ENCODE measurements around the gene ANKRD11.
"Not testable (repeated sequence)": the region's sequence is repeated elsewhere in the genome, so short reads cannot be mapped to it uniquely, and the experiment has no call there.

The ANKRD11 gene

DNA sequence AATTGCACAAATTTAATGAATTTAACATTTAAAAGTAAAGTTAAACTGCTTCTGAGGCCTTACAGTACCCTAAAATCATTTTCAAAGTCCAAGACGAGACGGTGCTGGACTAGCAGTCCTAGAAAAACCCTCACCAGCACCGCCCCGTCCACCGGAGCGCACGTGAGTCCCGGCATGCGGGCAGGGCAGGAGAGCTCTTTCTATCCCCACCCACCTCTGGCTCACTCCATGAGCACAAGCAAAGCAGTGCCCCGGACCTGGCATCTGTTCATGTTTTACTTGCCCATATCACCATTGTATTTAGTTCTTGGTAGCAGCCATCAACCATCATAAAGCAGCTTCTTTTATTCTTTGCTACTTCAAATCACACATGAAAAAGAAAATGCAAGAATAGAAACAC, 41.7 kb downstream of the ANKRD11 start:
- DNase-seq, result no peak

DNA sequence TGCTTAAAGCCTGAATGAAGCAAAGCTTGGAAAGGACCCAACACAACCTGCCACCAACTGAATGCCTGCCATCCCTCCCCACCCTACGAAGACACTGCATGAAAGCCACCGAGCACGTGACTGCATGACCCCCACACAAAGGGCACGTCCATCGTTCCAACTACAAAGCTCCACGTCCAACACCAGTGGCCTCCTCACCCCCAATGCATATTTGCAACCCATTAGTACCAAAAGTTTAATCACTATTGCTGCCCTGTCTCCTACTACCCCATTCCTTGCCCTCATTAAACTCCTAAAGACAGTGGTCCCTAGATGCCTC, 43.4 kb downstream of the ANKRD11 start:
- DNase-seq, result no peak

DNA sequence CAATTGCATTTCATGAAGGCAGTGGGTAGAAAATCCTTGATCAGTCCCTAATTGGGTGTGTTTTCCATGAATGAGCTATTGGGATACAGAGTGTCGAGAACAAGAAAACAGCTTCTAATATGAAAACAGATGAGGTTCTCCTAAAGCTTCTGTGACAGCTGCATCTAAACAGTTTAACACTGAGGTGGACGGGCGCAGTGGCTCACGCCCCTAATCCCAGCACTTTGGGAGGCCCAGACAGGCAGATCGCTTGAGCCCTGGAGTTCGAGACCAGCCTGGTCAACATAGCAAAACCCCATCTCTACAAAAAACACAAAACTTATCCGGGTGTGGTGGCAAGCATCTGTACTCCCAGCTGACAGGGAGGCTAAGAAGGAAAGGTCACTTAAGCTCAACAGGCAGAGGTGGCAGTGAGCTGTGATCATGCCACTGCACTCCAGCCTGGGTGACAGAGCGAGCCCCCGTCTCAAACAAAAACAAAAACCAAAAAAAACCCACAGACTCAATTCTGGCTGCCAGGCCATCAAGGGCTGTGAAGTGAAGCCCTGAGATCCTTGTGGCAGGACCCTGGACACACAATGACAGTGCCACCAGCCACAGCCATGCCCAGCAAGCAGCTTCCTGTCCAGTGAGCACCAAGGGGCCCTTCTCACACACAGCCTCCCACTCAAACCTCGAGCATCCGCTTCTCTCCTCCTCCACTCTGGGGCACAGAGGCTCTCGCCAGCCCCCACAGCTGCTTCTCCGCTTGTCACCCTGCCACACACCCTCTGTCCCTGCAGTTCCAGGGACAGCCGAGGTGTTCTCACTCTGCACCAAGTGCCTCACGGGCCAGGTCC, 44.0 kb downstream of the ANKRD11 start:
- no peak for DNase-seq

DNA sequence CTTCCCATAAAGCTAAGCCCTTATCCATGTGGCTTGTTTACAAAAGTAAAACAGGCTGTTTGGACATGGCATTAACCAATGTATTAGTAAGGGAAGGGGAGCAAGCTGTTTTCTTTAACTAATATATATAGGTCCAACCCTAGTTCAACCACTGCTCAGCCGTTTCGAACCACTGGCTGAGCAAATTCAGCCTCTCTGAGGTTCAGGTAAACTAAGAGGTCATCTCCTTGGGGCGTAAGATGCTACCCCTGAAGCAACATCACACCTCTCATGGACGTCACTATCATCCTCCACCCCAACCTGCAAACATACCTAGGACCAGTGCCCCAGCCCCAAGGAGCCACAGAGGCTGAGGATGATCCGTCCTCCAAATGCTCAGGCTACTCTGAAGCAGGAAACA, 45.2 kb downstream of the ANKRD11 start:
- DNase-seq, result no peak

DNA sequence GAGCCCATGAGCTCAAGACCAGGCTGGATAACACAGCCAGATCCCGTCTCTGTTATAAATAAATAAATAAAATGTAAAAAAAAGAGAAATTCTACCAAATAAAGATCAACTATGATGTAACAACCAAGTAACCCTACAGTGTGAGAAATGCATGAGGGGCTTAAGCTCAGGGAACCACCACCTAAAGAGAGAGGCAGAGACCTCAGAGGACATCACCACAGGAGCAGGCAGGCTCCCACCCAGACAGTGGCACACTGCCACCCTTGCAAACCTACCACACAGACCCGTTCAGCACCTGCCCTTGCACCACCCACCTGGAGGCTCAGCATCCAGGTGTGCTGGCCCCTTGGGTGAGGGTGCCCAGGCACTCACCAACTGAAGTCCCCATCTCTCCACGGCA, 45.6 kb downstream of the ANKRD11 start:
- DNase-seq, result no peak

DNA sequence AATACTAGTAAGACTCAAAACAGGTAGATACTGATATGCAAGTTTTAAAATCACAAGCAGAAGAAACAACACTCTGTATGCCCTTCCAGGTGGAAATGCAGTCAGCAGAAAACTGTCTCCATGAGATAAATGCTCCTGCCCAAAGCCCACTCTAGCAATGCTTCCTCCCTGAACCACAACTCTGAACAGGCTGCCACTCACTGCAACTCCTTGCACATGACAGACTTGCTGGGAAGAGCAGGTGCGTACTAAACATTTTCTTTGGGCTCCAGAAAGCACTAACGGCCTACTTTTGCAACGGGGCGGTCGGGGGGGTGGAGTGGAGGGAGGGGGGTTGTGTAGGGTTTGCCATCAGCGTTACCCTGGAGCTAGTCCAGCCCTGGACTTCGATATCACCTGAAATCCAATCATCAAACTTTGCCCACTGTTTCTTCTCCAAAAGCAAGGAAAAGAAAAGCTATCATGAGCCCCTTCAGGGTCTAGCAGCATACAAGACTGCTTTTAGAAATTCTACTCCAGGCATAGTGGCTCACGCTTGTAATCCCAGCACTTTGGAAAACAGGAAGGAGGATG, 46.1 kb downstream of the ANKRD11 start:
- DNase-seq, result no peak

DNA sequence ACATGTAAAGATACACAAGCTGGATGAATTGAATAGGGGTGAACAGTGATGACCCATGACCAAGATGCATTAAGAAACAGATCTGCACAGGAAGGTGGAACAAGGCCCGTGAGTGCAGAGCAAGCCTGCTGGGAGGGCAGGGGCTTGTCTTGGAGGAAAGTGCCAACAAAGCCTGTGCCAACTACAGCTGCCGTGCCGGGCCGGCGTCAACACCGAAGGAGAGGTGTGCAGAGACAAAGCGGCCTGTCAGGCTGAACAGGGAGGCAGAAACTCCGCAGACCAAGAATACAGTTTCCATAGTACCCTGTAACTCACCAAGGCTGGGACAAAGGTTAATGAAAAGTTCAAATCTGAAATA, 46.7 kb downstream of the ANKRD11 start:
- DNase-seq, result no peak

DNA sequence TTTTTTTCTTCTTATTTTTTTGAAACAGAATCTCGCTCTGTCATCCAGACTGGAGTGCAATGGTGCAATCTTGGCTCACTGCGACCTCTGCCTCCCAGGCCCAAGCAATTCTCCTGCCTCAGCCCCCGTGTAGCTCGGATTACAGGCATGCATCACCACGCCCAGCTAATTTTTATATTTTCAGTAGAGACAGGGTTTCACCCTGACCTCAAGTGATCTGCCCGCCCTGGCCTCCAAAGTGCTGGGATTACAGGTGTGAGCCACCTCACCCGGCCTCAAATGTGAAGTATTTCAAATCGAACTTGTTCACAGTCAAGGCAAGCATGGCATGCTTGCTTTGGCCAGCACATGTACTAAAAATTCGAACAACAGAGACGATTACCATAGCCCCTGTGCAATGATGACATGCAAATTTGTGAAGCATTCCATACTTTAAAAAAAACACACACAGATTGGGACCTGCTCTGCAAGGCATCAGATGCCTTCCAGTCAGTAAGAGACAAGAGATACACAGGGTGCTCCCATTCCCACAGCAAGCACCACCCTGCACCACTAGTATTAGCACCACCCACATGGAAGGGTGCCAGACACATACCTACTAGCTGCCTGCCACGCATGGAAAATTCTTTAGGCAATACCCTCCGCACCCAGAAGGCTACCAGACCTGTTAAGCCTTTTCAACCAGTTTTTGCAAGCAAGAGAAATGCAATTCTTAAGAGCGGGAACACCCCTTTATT, 47.2 kb downstream of the ANKRD11 start:
- no peak for DNase-seq

DNA sequence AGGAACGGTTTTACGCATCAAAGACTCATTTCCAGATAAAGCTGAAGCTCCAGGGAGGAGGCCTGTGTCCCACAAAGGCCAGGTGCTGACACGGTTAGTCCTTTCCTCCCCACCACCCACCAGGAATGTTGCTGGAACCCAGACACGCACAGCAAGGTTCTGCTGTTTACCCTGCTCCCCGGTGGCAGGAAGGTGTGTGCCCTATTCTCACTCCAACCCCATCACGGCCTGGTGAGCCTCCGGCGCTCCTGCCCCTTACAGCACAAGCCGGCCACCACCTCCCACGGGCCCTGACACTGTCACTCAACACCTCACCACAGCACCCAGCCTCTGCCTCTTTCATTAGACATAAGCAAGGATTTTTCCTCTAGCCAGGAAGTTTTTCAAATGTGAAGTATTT, 47.8 kb downstream of the ANKRD11 start:
- no peak for DNase-seq

DNA sequence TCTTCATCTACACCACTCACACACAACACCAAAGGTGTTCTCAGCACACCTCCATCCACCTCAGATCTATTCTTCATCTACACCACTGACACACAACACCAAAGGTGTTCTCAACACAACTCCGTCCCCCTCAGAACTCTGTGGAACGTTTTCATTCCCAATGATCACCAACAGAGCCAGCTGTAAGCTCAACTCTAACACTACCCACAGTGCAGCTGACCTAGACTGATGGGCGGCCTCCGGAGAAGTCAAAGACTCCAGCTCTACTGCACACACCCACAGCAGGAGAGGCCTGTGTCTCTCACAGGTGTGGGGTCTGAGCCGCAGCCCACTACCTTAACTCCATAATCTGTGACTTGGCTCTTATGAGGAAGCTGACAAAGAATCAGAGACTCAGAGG, 50.7 kb downstream of the ANKRD11 start:
- DNase-seq, result no peak

DNA sequence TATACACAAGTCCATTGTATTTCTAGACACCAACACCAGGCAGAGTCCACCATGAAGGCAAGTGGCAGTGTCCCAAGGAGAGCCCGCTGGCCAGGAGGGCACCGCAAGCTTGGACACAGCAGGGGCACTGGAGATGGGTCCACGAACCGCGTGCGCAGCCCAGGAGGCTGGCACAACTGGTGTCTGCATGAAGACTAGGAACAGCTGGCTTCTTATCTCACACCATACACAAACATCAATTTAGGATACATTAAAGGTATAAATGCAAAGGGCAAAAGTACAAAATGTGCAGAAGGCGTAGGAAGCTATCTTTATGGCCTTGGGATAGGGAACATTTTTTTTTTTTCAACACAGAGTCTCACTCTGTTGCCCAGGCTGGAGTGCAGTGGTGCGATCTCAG, 52.4 kb downstream of the ANKRD11 start:
- DNase-seq, result no peak

DNA sequence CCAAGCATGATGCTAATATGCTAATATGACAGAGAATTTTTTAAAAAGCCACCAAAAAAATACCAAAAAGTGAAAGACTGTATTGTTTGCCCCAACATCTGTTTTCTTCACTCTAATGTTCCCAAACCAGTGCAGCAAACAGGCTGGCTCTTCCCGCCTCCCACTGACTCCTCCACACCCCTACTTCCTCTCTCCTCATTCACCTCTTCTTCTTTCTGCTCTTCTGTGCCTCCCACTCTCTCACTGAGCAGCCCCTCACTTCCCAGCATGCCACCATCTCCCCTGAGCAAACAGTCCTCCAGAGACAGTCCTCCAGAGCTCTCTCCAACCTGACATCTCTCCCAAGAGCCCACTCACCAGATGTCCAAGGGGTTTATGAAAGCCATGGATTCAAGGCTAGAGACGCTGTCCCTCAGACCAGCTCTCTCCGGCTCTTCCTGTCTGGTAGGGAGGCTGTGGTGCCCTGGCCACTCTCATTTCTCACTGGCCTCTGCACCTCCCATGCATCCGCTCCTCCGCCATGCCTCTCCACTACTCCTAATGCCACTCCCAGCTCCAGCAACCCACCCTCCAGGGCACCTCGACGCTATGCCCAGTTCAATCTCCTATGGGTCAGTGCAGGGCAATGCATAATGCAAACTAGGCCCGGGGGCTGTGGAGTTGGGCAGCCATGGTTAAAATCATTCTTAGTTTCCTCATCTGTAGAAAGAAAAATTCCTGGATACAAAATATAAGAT, 52.9 kb downstream of the ANKRD11 start:
- no peak for DNase-seq

DNA sequence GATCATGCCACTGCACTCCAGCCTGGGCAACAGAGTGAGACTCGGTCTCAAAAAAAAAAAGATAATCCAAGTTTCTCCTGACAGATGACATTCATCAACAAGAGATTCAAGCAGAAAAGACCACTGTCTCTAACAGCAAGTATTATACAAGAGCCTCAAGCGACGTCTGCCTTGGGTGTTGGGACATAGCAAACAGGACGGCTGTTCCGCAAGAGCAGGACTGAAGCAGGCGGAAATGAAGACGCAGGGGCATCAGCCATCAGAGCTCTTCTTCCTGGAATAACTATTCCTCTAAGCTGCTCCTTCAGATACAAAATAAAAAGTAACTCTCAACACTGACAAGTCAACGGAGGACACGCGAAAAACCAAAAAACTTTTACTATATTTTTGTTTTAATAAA, 54.0 kb downstream of the ANKRD11 start:
- DNase-seq, result no peak

DNA sequence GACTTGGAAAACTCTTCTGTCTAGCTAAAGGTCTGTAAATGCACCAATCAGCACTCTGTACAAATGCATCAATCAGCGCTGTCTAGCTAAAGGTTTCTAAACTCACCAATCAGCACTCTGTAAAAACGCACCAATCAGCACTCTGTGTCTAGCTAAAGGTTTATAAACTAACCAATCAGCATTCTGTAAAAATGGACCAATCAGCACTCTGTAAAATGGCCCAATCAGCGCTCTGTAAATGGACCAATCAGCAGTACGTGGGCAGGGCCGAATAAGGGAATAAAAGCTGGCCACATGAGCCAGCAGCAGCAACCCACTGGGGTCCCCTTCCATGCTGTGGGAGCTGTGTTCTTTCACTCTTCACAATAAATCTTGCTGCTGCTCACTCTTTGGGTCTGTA, 55.3 kb downstream of the ANKRD11 start:
- not testable (repeated sequence) for DNase-seq

DNA sequence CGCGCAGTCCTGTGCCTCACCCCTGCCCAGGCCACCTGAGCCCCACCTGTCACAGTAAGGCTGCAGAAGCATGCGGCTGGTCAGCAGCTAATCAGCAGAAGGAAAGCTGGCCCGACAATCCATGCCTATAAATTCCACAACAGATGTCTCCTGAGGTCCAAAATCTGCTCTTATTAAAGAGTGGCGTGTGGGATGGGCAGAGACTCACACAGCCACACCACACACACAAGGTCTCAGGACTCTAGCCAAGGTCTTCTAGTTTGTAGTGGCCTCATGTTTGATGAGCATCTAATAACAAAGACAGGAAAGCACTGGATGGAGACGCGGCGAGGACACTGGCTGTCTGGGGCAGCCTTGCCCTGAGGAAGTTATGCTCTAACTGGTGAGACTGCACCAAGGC, 55.9 kb downstream of the ANKRD11 start:
- DNase-seq, result no peak

DNA sequence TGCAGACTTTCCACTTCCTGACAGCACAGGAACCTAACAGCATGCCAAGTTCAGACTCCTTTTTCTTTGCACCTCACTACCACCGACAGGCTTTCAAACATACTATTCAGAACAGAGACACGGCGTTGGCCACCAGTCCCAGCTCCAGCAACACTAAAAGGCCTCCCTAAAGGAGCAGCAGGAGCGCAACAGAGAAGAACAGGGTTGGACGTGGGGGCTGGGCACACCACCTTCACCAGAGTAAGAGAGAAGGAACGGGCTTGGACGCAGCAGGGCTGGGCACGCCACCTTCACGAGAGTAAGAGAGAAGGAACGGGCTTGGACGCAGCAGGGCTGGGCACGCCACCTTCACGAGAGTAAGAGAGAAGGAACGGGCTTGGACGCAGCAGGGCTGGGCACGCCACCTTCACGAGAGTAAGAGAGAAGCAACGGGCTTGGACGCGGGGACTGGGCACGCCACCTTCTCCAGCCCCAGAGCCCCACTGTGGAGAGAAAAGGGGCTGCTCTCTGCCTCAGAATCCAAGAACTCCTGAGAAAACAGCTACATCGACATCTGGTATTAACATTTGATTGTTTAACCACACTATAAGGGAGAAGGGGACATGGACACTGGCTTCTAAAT, 56.9 kb downstream of the ANKRD11 start:
- DNase-seq, result not testable (repeated sequence)

DNA sequence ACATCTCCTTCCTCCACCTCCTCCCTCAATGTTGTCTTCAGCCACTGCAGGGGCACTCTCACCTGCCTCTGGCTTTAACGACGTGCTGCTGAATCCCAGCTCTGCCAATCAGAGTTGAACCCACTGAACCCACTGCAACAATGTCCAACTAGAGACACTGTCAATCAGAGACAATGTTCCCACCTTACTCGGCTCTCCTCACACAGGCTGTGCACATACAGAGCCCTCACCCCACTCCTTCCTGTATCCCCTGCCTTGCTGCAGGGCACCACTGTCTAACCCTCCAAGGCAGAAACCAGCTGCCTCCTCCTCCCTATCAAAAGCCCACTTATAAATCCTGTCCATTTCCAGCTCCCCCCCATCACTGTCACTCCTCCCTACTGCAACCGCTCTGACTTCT, 58.7 kb downstream of the ANKRD11 start:
- no peak for DNase-seq

DNA sequence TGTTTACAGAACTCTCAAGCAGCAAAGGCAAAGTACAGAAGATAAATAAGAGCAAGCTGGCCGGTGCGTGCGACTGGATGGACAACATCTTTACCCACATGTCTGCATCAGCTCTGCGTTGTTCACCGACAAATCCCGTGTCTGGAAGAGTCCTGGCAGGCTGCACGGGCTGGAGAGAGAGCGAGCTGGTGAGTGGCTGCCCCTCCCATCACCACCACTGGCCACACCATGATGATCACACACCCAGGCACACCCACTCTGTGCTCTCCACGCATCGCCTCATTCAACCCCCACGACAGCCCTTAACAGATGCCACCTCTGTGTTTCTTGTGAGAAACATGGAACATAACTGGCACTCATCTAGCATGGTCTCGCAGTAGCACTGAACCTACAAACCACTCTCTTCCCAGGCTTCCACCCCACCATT, 59.2 kb downstream of the ANKRD11 start:
- DNase-seq, result no peak

DNA sequence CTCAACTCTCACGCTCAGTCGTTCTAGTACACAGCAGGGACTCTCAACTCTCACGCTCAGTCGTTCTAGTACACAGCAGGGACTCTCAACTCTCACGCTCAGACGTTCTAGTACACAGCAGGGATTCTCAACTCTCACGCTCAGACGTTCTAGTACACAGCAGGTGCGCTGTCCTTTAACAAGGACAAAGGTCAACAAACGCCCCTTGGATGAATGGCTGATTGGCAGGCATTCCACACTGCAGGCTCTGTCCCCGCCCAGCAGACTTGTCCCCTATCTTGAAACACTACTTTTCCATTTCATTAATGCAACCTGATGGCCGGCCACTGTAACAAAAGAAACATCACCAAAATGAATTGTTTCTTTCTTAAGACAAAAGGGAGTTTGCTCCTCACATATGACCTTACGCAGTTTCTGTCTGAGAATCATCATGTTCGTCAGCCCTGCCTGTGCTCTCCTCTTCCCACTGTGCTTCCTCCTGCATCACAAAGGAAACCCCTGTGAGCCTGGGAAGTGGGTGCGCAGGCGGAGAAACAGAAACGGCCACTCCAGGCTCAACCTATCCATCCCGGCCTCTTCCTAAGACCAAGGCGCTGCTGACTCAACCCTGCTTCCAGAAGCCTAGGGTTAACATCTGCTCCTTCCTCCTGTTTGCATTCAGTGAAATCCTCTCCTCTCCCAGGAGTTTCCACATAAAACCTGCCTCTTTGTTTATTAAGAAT, 59.8 kb downstream of the ANKRD11 start:
- no peak for DNase-seq

DNA sequence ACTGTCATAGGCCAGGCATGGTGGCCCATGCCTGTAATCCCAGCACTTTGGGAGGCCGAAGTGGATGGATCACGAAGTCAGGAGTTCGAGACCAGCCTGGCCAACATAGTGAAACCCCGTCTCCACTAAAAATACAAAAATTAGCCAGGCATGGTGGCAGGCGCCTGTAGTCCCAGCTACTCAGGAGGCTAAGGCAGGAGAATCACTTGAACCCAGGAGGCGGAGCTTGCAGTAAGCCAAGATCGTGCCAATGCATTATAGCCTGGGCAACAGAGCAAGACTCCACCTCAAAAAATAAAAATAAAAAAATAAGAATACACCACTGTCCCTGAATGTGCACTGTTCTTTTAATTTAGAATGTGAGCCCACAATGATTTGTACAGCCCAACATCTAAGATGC, 61.8 kb downstream of the ANKRD11 start:
- not testable (repeated sequence) for DNase-seq

DNA sequence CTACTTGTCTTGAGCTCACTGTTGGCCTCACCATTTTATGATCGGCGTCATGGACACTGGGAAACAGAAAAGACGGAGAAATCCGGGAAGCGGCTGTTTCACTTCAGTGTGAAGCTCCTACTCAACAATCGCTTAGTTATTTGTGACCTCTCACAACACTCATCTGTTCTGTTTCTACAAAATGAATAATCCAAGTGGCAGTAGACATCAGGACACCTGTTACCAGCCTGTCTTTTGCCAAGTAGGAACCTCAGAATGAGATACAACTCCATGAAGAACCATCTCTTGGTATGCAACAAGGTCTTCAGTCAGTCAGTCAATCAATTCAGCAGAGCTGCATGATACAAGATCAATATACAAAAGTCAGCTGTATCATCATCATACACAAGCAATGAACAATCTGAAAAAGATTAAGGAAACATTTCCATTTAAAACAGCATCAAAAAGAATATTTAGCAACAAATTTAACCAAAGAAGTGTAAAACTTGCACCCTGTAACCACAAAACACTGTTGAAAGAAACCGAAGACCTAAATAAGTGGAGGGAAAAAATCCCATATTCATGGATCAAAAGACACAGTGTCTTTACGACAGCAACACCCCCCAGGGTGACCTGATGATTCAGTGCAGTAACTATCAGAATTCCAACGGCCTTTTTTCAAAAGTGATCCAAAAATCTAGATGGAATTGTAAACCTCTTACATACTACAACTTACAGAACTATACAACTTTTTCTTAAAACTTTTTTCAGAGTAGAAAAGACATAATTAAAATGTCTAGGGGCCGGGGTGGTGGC, 63.4 kb downstream of the ANKRD11 start:
- no peak for DNase-seq

DNA sequence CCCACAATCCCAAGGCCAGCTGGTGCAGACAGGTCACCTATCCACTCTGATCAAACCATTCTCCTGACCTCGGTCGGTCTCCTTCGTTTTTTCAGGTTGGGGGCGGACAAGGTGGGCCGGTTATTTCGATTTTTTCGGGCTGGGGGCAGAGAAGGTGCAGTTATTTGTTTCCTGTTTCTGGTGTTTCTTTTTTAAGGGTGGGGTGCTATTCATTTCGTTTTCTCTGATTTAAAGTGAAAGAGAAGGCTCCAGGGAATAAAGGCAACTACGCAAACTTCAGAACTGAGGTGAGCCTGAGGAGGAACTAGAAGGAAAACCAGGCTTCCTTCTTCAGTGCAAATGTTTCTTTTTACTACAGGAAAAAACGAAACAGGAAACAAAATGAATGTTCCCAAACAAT, 64.8 kb downstream of the ANKRD11 start:
- DNase-seq, result no peak
